Renal cortical epithelial cell (primary cell): ENCODE data around the gene ZFP36L2. TPM values are rescaled to one million over a fixed set of nuclear protein-coding genes. Genes with fewer than 3 reads are reported as not detected.
A peak's percentile ranks its signal among the peaks of the same experiment; 100 is the strongest.
"Not testable (repeated sequence)": the region's sequence is repeated elsewhere in the genome, so short reads cannot be mapped to it uniquely, and the experiment has no call there.

Source experiments
- DNase-seq: peaks from one replicate; pipeline ENCODE4 v3.0.0-alpha.2; 2011; ENCODE audit warnings: low read depth
- total RNA-seq: library from RNA; depleted of rRNA; stranded (reverse); fragments of >200 nt; gene quantifications from 2 replicates; pipeline ENCODE4 v1.2.3, GENCODE V29; 2014

ZFP36L2 gene
- total RNA-seq, 1 donor from 2014 or later, result 20.1 TPM

GRCh38 chr2:43209204-43209717 lies 17.1 kb downstream of the ZFP36L2 start:
- DNase-seq, result no peak

- DNase-seq, result no peak
These were observed 18.7 kb downstream of the ZFP36L2 start for GRCh38 chr2:43207553-43208300.

- DNase-seq, result no peak
These were observed 19.8 kb downstream of the ZFP36L2 start for GRCh38 chr2:43206602-43207001.

DNA sequence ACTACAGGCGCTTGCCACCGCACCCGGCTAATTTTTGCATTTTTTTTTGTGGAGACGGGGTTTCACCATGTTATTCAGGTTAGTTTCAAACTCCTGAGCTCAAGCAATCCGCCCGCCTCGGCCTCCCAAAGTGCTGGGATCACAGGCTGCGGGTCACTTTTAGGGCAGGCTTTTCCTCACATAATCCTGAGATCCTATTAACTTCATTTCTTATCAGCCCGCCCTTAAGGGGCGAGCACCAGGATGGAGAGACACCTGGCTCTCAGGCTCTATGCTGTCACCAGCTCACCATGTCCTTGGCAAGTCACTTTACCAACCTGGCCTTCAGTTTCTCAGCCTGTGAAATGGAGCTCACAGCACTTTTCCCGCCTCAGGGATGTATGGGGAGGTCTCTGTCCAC lies 23.0 kb downstream of the ZFP36L2 start:
- DNase-seq, result no peak

- no peak for DNase-seq
These were observed 24.1 kb downstream of the ZFP36L2 start for GRCh38 chr2:43202289-43202688.

- no peak for DNase-seq
These were observed 24.9 kb downstream of the ZFP36L2 start for GRCh38 chr2:43201497-43201896.

- DNase-seq, result no peak
These were observed 25.4 kb downstream of the ZFP36L2 start for GRCh38 chr2:43201016-43201415.

DNA sequence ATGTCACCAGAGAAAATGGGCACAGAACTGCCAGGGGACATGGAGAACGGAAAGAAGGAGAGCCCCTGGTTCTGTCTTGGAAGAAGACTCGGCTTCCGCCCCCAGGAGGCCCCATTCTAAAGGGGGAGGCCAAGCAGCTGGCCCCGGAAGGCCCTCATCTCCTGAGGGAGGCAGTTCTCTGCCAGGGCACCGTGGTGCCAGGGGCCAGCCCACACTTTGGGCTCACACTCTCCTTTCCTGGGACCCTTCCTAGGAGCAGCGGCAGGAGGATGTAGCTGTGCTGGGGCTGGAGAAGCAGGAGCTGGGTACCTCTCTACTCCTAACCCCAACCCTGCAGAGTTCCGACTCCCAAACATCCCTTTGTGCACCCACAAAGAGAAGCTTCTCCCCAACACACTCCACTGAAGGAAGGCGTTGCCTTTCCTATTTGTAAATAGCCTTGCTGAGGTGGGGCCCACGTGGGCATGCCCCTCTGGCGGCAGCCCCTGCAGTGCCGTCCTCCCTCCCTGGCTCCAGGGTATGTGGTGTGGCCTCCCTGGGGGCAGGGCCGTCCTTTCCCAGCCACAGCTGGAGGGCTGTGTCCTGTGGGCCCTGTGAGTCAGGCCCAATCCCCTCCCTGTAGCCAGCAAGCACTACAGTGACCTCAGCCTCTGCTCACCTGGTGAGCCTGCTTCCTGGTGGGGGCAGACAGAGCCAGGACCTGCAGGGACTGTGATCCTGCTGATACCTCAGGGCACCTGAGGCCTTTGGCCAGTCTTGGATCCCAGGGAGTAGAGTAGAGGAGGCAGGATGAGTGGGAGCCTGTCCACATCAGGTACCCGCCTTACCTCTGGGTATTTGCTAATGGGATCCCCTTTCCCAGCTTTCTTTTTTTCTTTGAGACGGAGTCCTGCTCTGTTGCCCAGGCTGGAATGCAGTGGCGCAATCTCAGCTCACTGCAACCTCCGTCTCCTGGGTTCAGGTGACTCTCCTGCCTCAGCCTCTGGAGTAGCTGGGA lies 26.6 kb downstream of the ZFP36L2 start:
- DNase-seq, result peak; percentile 73

- no peak for DNase-seq
These were observed 28.1 kb downstream of the ZFP36L2 start for GRCh38 chr2:43198263-43198662.

GRCh38 chr2:43197588-43197896 lies 28.9 kb downstream of the ZFP36L2 start:
- DNase-seq, result no peak

DNA sequence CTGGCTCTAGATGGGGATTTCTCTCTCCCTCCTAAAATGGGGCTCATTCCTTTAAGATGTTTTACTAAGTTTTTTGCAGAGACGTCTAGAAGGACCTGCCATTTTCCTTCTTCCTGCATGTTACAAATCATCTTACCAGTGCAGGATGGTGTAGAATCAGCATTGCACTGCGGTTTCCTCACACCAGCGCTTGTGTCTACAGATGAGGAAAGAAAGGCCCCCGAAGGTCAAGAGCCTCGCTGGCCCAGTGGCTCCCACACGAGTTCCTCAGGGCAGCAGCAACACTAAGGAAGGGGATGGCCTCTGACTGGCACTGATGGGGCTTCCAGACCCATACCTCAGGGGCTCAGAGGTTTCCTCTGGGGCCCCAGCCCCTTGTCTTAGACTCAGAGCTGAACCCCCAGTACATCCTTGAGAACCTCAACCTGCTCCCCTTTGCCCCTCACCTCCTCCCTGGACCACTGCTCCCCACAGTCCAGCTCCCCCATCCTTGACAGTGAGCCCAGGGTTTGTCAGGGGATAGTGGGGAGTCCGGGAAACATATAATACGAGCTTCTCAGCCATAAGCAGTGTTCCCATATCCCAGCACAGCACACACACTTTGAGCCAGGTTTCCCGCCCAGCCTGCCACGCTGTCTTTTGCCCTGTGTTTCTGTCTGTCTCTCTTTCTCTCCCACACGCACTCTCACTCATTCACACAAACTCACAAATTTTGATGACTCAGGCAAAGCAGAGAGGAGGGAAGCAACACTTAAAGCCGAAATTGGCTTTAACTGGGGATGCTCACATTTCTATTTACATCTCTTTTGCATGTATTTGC lies 29.4 kb downstream of the ZFP36L2 start:
- DNase-seq, result no peak

DNA sequence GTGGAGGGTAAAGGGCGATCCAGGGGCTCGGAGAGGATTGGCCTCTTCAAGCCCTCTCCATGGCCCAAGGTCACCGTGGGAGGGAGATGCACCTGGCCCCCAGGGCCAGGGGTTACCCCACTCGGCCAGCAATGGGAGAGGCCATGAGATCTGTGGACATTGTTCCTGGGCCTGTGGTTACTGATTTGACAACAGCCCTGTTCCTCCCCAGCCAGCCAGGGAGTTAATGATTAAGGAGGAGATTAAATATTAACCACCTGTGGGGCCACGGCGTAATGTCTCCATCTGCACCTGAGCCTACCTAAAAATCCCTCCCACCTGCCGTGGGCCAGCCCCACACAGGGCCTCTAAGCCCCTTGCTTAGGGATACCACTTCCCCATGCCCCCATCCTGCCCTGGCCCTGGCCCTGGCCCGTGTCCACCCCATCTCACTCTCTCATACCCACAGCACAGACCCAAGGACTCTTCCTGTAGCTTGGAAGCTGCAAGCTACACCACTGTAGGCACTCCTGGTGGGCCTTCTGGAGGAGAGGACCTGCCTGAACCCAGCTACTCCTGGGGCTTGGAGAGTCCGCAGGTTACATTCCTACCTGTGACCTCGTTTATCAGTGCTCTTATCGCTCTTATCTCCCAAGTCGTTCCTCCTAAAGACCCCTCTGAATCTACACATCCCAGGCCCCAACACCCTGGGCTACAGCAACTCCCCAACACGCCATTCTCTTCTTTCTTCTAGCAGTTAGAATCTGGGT lies 32.1 kb downstream of the ZFP36L2 start:
- peak; percentile 84 for DNase-seq

- peak; percentile 40 for DNase-seq
These were observed 32.7 kb downstream of the ZFP36L2 start for GRCh38 chr2:43193652-43194120.

- DNase-seq, result no peak
These were observed 33.4 kb downstream of the ZFP36L2 start for GRCh38 chr2:43192744-43193651.

DNA sequence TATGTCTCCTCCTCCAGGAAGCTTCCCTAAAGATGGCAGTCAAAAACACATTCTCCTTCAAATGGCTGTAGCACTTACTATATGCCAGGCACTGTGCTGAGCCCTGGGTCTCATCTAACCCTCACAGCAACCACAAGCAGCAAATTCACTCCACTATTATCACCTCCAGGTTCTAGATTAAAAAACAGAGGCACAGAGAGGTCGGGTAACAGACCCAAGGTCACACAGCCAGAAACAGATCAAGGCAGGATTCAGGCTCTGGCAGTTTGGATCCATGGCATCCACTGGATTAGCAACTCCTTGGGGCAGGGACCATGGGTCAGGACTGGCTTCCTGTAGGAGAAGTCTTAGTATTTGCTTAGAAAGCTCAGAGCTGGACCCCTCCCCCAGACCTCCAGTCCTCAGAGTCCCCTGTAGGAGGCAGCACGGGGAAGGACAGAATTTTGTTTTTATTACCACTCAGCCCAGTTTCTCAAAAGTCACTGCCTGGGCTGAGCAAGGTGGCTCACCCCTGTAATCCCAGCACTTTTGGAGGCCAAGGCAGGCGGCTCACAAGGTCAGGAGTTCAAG lies 34.4 kb downstream of the ZFP36L2 start:
- DNase-seq, result no peak

DNA sequence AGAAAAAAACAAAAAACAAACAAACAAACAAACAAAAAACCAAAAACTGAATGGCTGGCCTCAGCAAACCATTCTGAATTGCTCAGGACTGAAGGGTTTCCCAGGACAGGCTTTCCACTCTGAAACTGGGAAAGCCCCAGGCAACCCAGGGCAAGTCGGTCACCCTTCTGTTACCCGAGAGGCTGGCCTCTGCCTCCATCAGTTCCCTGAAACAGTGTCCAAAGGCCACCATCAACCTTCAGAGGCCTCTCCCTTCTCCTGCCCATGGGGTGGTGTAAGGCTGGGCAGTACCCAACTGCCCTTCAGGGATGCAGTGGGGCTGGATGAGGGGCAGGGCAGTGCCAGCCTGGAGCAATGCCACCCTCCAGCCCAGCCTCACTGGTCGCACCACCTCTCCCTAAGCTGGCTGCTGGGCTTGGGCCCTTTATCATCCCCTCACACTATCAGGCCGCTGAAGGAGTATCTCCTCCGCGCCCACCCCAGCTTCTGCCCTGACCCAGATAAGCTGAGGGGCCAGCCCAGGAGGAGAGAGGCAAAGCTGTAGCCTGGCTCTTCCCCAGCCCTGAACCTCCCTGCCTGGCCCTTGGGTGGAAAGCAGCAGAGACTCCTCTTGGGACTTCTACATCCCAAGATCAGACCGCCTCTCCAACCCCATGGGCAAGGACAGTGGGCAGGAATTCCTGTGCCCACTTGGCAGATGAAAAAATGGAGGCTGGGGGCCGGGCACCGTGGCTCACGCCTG lies 35.9 kb downstream of the ZFP36L2 start:
- no peak for DNase-seq

DNA sequence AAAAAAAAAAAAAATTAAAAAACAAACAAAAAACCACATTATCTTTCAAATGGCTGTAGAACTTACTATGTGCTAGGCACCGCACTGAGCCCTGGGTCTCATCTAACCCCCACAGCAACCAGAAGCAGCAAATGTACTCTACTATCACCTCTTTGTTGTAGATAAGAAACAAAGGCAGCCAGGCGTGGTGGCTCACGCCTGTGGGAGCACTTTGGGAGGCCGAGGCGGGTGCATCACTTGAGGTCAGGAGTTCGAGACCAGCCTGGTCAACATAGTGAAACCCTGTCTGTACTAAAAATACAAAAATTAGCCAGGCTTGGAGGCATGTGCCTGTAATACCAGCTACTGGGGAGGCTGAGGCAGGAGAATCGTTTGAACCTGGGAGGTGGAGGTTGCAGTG lies 36.5 kb downstream of the ZFP36L2 start:
- not testable (repeated sequence) for DNase-seq

DNA sequence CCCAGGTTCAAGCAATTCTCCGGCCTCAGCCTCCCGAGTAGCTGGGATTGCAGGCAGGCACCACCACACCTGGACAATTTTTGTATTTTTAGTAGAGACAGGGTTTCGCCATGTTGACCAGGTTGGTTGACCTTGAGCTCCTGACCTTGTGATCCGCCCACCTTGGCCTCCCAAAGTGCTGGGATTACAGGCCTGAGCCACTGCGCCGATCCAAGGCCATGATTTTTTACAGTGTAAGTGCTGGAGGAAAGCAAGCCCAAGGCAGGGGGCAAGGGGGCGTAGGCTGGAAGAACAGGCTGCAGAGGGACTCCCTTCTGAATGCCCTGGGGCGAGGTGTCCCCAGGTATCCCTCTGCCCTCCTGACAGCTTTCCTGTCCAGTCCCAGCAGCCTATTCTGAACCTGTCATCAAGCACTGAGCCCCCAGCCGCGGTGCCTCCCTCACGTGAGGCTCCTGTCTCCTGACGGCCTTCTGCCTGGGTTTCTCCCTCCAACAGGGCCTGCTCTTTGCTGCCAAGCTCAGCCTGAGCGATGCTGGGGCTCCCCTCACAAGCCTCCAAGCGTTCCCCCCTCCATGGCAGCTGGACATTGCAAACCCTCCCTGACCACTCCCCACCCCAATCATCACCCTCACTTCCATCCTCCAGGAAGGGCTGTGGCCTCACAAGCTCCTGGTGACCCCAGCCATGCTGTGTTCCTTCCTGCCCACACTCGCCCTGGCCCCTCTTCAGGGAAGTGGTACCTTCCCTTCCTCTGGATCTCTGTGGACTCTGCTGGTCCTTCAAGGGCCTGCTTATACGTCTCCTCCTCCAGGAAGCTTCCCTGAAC lies 37.6 kb downstream of the ZFP36L2 start:
- DNase-seq, result no peak
